OCI-LY7 (cell line): ENCODE measurements around the gene HP1BP3. TPM values are rescaled to one million over a fixed set of nuclear protein-coding genes. Genes with fewer than 3 reads are reported as not detected.
"Not testable (repeated sequence)": the region's sequence is repeated elsewhere in the genome, so short reads cannot be mapped to it uniquely, and the experiment has no call there.

ENCODE experiments used
- BruUV-seq: library from RNA; stranded (reverse); fragments of 400-500 nt; replicated peaks from 2 replicates; lab custom pipeline; 2021; lab: Mats Ljungman, UMichigan
- CTCF ChIA-PET: fragments of 300-600 bp; sonication (Branson Sonifier 250); formaldehyde crosslinking; loops from one replicate; lab custom pipeline; 2022; ENCODE audit warnings: antibody characterized with exemption; ENCODE audit not compliant: unreplicated experiment; lab: Charles Lee
- POLR2A ChIA-PET: fragments of 300-600 bp; sonication (Branson Sonifier 250); formaldehyde crosslinking; loops from one replicate; lab custom pipeline; 2022; ENCODE audit warnings: antibody characterized with exemption; lab: Charles Lee
- DNase-seq: peaks from one replicate; pipeline ENCODE4 v3.0.0-alpha.2; 2015; ENCODE audit warnings: low spot score
- H2AFZ ChIP-seq: fragments of 200-600 bp; sonication (generic), shearing (Covaris generic); 2 replicates; pipeline ENCODE4 v1.6.1; 2014; ENCODE audit warnings: mild to moderate bottlenecking, antibody characterized with exemption, low read length, moderate library complexity
- H3K27ac ChIP-seq: fragments of 200-600 bp; sonication (generic); 2 replicates; pipeline ENCODE4 v1.5.1; 2014; ENCODE audit warnings: mixed run types, low read depth, mild to moderate bottlenecking, moderate library complexity, low read length, inconsistent platforms; ENCODE audit not compliant: poor library complexity, severe bottlenecking
- H3K36me3 ChIP-seq: fragments of 200-600 bp; sonication (generic); 2 replicates; pipeline ENCODE4 v1.6.1; 2014; ENCODE audit warnings: mild to moderate bottlenecking, antibody characterized with exemption, low read length, moderate library complexity, mixed read lengths; ENCODE audit not compliant: insufficient read depth
- H3K4me1 ChIP-seq: fragments of 200-600 bp; sonication (generic); 2 replicates; pipeline ENCODE4 v1.5.1; 2014; ENCODE audit warnings: mild to moderate bottlenecking, low read length; ENCODE audit not compliant: insufficient read depth, poor library complexity, severe bottlenecking
- H3K4me2 ChIP-seq: fragments of 200-600 bp; sonication (generic); 2 replicates; pipeline ENCODE4 v1.6.1; 2014; ENCODE audit warnings: mild to moderate bottlenecking, low read length
- H3K4me3 ChIP-seq: fragments of 200-600 bp; sonication (generic); 2 replicates; pipeline ENCODE4 v1.5.1; 2014; ENCODE audit warnings: mild to moderate bottlenecking, low read depth, low read length; ENCODE audit not compliant: poor library complexity, severe bottlenecking
- H3K79me2 ChIP-seq: fragments of 200-600 bp; sonication (generic); 2 replicates; pipeline ENCODE4 v1.6.1; 2016; ENCODE audit warnings: low read depth, mild to moderate bottlenecking, low read length, moderate library complexity, mixed read lengths; ENCODE audit not compliant: insufficient read depth
- H3K9me2 ChIP-seq: fragments of 200-600 bp; sonication (generic); 2 replicates; pipeline ENCODE4 v1.6.1; 2016; ENCODE audit warnings: mild to moderate bottlenecking, low read length, mixed read lengths; ENCODE audit not compliant: insufficient read depth
- H3K9me3 ChIP-seq: fragments of 200-600 bp; sonication (generic); 2 replicates; pipeline ENCODE4 v1.6.1; 2014; ENCODE audit warnings: mild to moderate bottlenecking, mixed run types, low read length, mixed read lengths
- H4K20me1 ChIP-seq: fragments of 200-600 bp; sonication (generic); 2 replicates; pipeline ENCODE4 v1.6.1; 2014; ENCODE audit warnings: mild to moderate bottlenecking, antibody characterized with exemption, low read length, moderate library complexity, mixed read lengths; ENCODE audit not compliant: insufficient read depth
- CTCF ChIP-seq: fragments of 200-600 bp; sonication (generic); conservative IDR thresholded peaks from 2 replicates; pipeline ENCODE4 v1.5.1; 2014; ENCODE audit warnings: mild to moderate bottlenecking, antibody characterized with exemption, low read length, moderate library complexity, mixed read lengths
- EZH2phosphoT487 ChIP-seq: fragments of 200-600 bp; sonication (generic); IDR thresholded peaks from 2 replicates; pipeline ENCODE4 v1.6.1; 2018; ENCODE audit warnings: low read depth, borderline replicate concordance, mild to moderate bottlenecking, mixed run types, antibody characterized with exemption, low read length, moderate library complexity, mixed read lengths
- intact Hi-C: fragments of 100-400 bp; cut with micrococcal nuclease; formaldehyde crosslinking; loops from one replicate; pipeline ENCODE4 v1.10.0; 2022; ENCODE audit not compliant: unreplicated experiment
- total RNA-seq, 2 experiments: library from RNA; depleted of rRNA in 1 of 2; stranded (reverse); fragments of >200 nt in 1 of 2; shearing (Covaris generic) in 1 of 2; gene quantifications; 2 replicates each; pipeline ENCODE4 v1.2.3, GENCODE V29; 2014 to 2022

Gene HP1BP3
- total RNA-seq, 2 experiments from 2014 or later, result 288 to 295 TPM

DNA sequence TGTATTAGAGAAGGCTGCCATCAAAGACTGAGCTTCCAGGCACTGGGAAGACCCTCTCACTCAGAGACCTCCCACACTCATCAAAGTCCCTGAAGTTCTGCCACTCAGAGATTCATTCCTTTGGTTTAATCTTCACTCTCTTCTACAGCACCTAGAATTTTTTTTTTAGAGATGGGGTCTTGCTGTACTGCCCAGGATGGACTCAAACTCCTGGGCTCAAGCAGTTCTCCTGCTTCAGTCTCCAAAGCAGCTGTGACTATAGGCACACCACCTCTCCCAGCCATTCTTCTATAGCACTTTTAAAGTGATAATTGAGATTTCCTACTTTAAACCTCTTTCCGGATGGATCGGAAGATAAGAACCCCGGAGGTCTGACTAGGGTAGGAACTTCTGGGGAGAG is 3.7 kb upstream of the HP1BP3 start:
- Histone ChIP-seq H2AFZ (no peak overlapping the region), H3K27ac (no peak overlapping the region), H3K4me3 (no peak overlapping the region), H3K4me2 (no peak overlapping the region), H3K9me3 (no peaks in the 10 kb centered on the region), H3K79me2 (peaks cover 5% of the 10 kb centered on the region), H3K4me1 (peaks cover 10% of the 10 kb centered on the region), H4K20me1 (peaks cover 2% of the 10 kb centered on the region; the same call in 1 of the 2 replicates), H3K36me3 (peaks cover 3% of the 10 kb centered on the region; the same call in 1 of the 2 replicates), H3K9me2 (no peaks in the 10 kb centered on the region)
- intact Hi-C loops, result no loop called here
- no peak for TF ChIP-seq CTCF
- no peak for TF ChIP-seq EZH2phosphoT487
- BruUV-seq, result no TSS peak
- ChIA-PET POLR2A (interaction anchor here (0.7 kb wide), 1 partner anchor 251 kb away, joined by 3 read pairs; no protein-coding TSS in a partner anchor), CTCF (no interaction called here)
- DNase-seq, result no peak

GRCh38 chr1:20789598-20789997 is 2.5 kb upstream of the HP1BP3 start:
- H3K27ac ChIP-seq, BruUV-seq, H2AFZ ChIP-seq, H3K4me3 ChIP-seq, H3K9me2 ChIP-seq, CTCF ChIA-PET, DNase-seq, H3K9me3 ChIP-seq, H3K4me2 ChIP-seq: not testable (repeated sequence)
- POLR2A ChIA-PET, result interaction anchor here (0.7 to 0.8 kb wide), 2 partner anchors 13 to 40 kb away, joined by 3 to 5 read pairs; no protein-coding TSS in a partner anchor
- intact Hi-C loops, result loop anchor here (10.0 kb wide), 1 partner anchor 405 kb away; no protein-coding TSS in a partner anchor
- peaks cover 17% of the 10 kb centered on the region for H3K79me2 ChIP-seq
- H3K4me1 ChIP-seq, result peaks cover 14% of the 10 kb centered on the region
- H3K36me3 ChIP-seq, result peaks cover 13% of the 10 kb centered on the region
- H4K20me1 ChIP-seq, result peaks cover 14% of the 10 kb centered on the region

DNA sequence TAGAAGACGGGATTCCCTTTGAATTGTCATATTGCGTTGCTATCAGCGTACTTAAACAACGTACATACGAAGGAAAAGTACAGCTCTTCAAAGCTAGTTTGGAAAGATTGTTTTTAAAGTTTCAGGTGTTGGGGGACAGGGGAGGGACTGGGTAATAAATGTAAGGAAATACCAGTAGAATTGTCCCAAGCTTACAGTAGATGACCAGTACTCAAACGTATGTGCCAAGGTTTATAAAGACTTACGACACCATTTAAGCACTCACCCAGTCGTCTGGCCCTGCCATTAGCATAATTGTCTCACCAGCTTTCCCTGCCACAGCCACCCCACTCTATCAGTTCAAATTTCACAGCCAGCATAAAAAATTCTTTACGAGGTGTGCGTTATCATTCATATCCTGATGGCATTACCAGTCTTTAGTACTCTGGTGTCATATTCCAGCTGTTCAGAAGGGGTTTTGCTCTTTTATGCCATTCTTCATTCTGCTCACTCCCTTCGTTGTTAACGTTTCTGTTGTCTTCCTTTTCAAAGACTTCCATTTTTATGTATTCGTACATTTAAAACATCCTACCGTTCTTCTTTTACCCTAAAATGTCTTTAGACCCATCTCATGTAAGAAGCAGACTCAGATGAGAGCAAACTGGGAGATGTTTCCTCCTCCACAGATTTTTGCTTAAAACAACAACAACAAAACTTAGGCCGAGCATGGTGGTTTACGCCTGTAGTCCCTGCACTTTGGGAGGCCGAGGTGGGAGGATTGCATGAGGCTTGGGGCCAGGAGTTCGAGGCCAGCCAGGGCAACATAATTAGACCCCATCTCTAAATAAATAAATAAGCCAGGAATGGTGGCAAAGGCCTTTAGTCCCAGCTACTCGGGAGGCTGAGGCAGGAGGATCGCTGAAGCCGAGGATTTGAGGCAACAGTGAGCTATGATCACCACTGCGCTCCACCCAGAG is 1.0 kb upstream of the HP1BP3 start:
- H3K4me2 ChIP-seq, result peak overlapping the region; percentile 92
- peaks cover 32% of the 10 kb centered on the region for H3K79me2 ChIP-seq
- no peaks in the 10 kb centered on the region for H3K9me2 ChIP-seq
- H3K4me1 ChIP-seq, result peaks cover 26% of the 10 kb centered on the region
- H2AFZ ChIP-seq, result peak overlapping the region; percentile 96
- POLR2A ChIA-PET, result interaction anchor here (0.6 to 1.0 kb wide), 4 partner anchors 12 to 1693 kb away, joined by 3 read pairs; no protein-coding TSS in a partner anchor
- intact Hi-C loops, result loop anchor here (10.0 kb wide), 1 partner anchor 407 kb away; no protein-coding TSS in a partner anchor
- CTCF ChIA-PET, result interaction anchor here (0.9 kb wide), 1 partner anchor 406 kb away, joined by 3 read pairs; no protein-coding TSS in a partner anchor
- no peak for TF ChIP-seq CTCF
- no peak for TF ChIP-seq EZH2phosphoT487
- peaks cover 26% of the 10 kb centered on the region for H3K36me3 ChIP-seq
- no peak for DNase-seq
- peaks cover 24% of the 10 kb centered on the region for H4K20me1 ChIP-seq
- H3K4me3 ChIP-seq, result peak overlapping the region; percentile 91
- no peaks in the 10 kb centered on the region for H3K9me3 ChIP-seq
- peak overlapping the region; percentile 82 for H3K27ac ChIP-seq
- no TSS peak for BruUV-seq
